IMR-90 (cell line): ENCODE data around the gene TRIO. TPM values are rescaled to one million over a fixed set of nuclear protein-coding genes. Genes with fewer than 3 reads are reported as not detected.
A peak's percentile ranks its signal among the peaks of the same experiment; 100 is the strongest.

Source experiments
- ATAC-seq: fragments of 200-7000 bp; cut with Tn5 transposase; 2 replicates; pipeline ENCODE4 v1.9.1; 2020; ENCODE audit warnings: low read depth, mild to moderate bottlenecking, moderate library complexity
- BruUV-seq: library from RNA; stranded (reverse); fragments of 400-500 nt; replicated peaks from 2 replicates; lab custom pipeline; 2021; lab: Mats Ljungman, UMichigan
- CTCF ChIA-PET: fragments of 300-600 bp; formaldehyde crosslinking; extraction: SDS; loops from one replicate; lab custom pipeline; 2021; ENCODE audit warnings: antibody characterized with exemption; lab: Yijun Ruan, JAX
- POLR2A ChIA-PET: fragments of 300-600 bp; sonication (Branson Sonifier 250); formaldehyde crosslinking; loops from one replicate; lab custom pipeline; 2022; ENCODE audit warnings: antibody characterized with exemption; ENCODE audit not compliant: unreplicated experiment; lab: Charles Lee
- DNase-seq: peaks from one replicate; pipeline ENCODE4 v3.0.0; 2013
- H2AFZ ChIP-seq: replicated peaks from 2 replicates; pipeline ENCODE3; 2013; ENCODE audit warnings: low read length, mild to moderate bottlenecking; ENCODE audit not compliant: poor library complexity
- H2AK5ac ChIP-seq: 2 replicates; pipeline ENCODE4 v1.6.1; 2013; ENCODE audit warnings: low read depth, low read length, inconsistent platforms
- H2AK9ac ChIP-seq: replicated peaks from 2 replicates; pipeline ENCODE3; 2013; ENCODE audit warnings: mild to moderate bottlenecking, low read depth, low read length, moderate library complexity; ENCODE audit not compliant: poor library complexity
- H2BK120ac ChIP-seq: 2 replicates; pipeline ENCODE4 v1.6.1; 2013; ENCODE audit warnings: low read depth, low read length, inconsistent platforms
- H2BK15ac ChIP-seq: 3 replicates; pipeline ENCODE4 v1.6.1; 2013; ENCODE audit warnings: low read depth, low read length, inconsistent platforms
- H2BK20ac ChIP-seq: 2 replicates; pipeline ENCODE4 v1.6.1; 2013; ENCODE audit warnings: low read depth, mild to moderate bottlenecking, inconsistent platforms, low read length, moderate library complexity
- H2BK5ac ChIP-seq: 2 replicates; pipeline ENCODE4 v1.6.1; 2013; ENCODE audit warnings: mild to moderate bottlenecking, low read depth, low read length, inconsistent platforms; ENCODE audit not compliant: poor library complexity, severe bottlenecking
- H3K14ac ChIP-seq: replicated peaks from 2 replicates; pipeline ENCODE4 v1.6.1; 2013; ENCODE audit warnings: low read depth, low read length, inconsistent platforms
- H3K18ac ChIP-seq: 2 replicates; pipeline ENCODE4 v1.6.1; 2013; ENCODE audit warnings: low read depth, low read length, control low read depth
- H3K23ac ChIP-seq: 2 replicates; pipeline ENCODE4 v1.6.1; 2013; ENCODE audit warnings: low read depth, low read length, inconsistent platforms
- H3K27ac ChIP-seq: 2 replicates; pipeline ENCODE4 v1.5.1; 2013; ENCODE audit warnings: mild to moderate bottlenecking, control low read depth, low read length; ENCODE audit not compliant: insufficient read depth
- H3K27me3 ChIP-seq: 2 replicates; pipeline ENCODE4 v1.6.1; 2013; ENCODE audit warnings: low read length; ENCODE audit not compliant: control insufficient read depth, insufficient read depth
- H3K36me3 ChIP-seq: 2 replicates; pipeline ENCODE4 v1.6.1; 2013; ENCODE audit warnings: low read length, mixed read lengths; ENCODE audit not compliant: control insufficient read depth, insufficient read depth
- H3K4ac ChIP-seq: 2 replicates; pipeline ENCODE4 v1.6.1; 2013; ENCODE audit warnings: low read depth, low read length, inconsistent platforms
- H3K4me1 ChIP-seq: 2 replicates; pipeline ENCODE4 v1.6.1; 2013; ENCODE audit warnings: low read length, mixed read lengths; ENCODE audit not compliant: control insufficient read depth, insufficient read depth
- H3K4me2 ChIP-seq: 2 replicates; pipeline ENCODE4 v1.6.1; 2013; ENCODE audit warnings: low read depth, mild to moderate bottlenecking, control low read depth, low read length, moderate library complexity
- H3K4me3 ChIP-seq: 2 replicates; pipeline ENCODE4 v1.5.1; 2013; ENCODE audit warnings: low read depth, mild to moderate bottlenecking, control low read depth, low read length, moderate library complexity; ENCODE audit not compliant: insufficient read depth
- H3K56ac ChIP-seq: 2 replicates; pipeline ENCODE4 v1.6.1; 2013; ENCODE audit warnings: low read length, inconsistent platforms; ENCODE audit not compliant: insufficient read depth; ENCODE audit errors: extremely low read depth
- H3K79me1 ChIP-seq, 2 experiments: 2 replicates each; pipeline ENCODE4 v1.6.1; 2013; ENCODE audit warnings: low read length in 2 of 2, inconsistent platforms in 1 of 2, low read depth in 1 of 2
- H3K9ac ChIP-seq: 2 replicates; pipeline ENCODE4 v1.6.1; 2013; ENCODE audit warnings: low read depth, low read length, control low read depth
- H3K9me1 ChIP-seq: 2 replicates; pipeline ENCODE4 v1.6.1; 2013; ENCODE audit warnings: low read length, inconsistent platforms; ENCODE audit not compliant: insufficient read depth
- H3K9me3 ChIP-seq: 2 replicates; pipeline ENCODE4 v1.6.1; 2013; ENCODE audit warnings: low read length; ENCODE audit not compliant: control insufficient read depth, insufficient read depth
- H4K20me1 ChIP-seq: 2 replicates; pipeline ENCODE4 v1.6.1; 2013; ENCODE audit warnings: low read length, inconsistent platforms; ENCODE audit not compliant: insufficient read depth
- H4K5ac ChIP-seq: 2 replicates; pipeline ENCODE4 v1.6.1; 2013; ENCODE audit warnings: mild to moderate bottlenecking, low read depth, low read length, control low read depth
- H4K8ac ChIP-seq, 2 experiments: 2 replicates each; pipeline ENCODE4 v1.6.1; 2013; ENCODE audit warnings: low read depth in 2 of 2, low read length in 2 of 2, control low read depth in 1 of 2, inconsistent platforms in 1 of 2
- H4K91ac ChIP-seq: 2 replicates; pipeline ENCODE4 v1.6.1; 2013; ENCODE audit warnings: low read depth, low read length, inconsistent platforms; ENCODE audit not compliant: insufficient read depth
- RAD21 ChIP-seq: IDR thresholded peaks from 2 replicates; pipeline ENCODE4 v1.6.1; 2012; ENCODE audit warnings: low read length, improper control_type of control experiment
- WGBS, 2 experiments: methylation state at CpG; one replicate each; pipeline versions ENCODE4 v1.1.5 to v1.1.7; 2013; ENCODE audit warnings: missing lambda C conversion rate in 2 of 2; ENCODE audit not compliant: insufficient read length in 1 of 2; ENCODE audit errors: extremely low coverage in 2 of 2; 5-methylcytosine and 5-hydroxymethylcytosine counted together
- dilution Hi-C: fragments of 300-500 bp; cut with HindIII; formaldehyde crosslinking; loops from one replicate; pipeline ENCODE4 v1.14.3; 2018; ENCODE audit warnings: low sequenced_read_pairs; ENCODE audit not compliant: unreplicated experiment
- in situ Hi-C: fragments of 300-500 bp; cut with MboI; formaldehyde crosslinking; loops from 3 replicates; pipeline ENCODE4 v1.14.3; 2019; ENCODE audit warnings: low sequenced_read_pairs, inconsistent platforms, mixed read lengths
- intact Hi-C: fragments of 100-400 bp; cut with micrococcal nuclease; formaldehyde crosslinking; loops from 2 replicates; pipeline ENCODE4 v1.10.0; 2022
- polyA plus RNA-seq, 3 experiments: library from polyadenylated mRNA; depleted of rRNA; stranded (reverse); fragments of >200 nt; gene quantifications; 2 replicates each; pipeline ENCODE4 v1.2.3, GENCODE V29; 2012; ENCODE audit warnings: low replicate concordance in 1 of 3
- total RNA-seq: library from RNA; depleted of rRNA; stranded (reverse); fragments of >200 nt; gene quantifications from 2 replicates; pipeline ENCODE4 v1.2.3, GENCODE V29; 2012
- TF ChIP-seq, protein P1 (sequence below): fragments of 150-350 bp; IDR thresholded peaks from 2 replicates; pipeline ENCODE4 v1.6.1; 2017; ENCODE audit warnings: mild to moderate bottlenecking, antibody characterized with exemption, low read length, low read depth

Gene TRIO
- total and polyA plus RNA-seq, 2 of the 4 experiments (the other 2 are of a cell fraction): 206 to 522 TPM

DNA sequence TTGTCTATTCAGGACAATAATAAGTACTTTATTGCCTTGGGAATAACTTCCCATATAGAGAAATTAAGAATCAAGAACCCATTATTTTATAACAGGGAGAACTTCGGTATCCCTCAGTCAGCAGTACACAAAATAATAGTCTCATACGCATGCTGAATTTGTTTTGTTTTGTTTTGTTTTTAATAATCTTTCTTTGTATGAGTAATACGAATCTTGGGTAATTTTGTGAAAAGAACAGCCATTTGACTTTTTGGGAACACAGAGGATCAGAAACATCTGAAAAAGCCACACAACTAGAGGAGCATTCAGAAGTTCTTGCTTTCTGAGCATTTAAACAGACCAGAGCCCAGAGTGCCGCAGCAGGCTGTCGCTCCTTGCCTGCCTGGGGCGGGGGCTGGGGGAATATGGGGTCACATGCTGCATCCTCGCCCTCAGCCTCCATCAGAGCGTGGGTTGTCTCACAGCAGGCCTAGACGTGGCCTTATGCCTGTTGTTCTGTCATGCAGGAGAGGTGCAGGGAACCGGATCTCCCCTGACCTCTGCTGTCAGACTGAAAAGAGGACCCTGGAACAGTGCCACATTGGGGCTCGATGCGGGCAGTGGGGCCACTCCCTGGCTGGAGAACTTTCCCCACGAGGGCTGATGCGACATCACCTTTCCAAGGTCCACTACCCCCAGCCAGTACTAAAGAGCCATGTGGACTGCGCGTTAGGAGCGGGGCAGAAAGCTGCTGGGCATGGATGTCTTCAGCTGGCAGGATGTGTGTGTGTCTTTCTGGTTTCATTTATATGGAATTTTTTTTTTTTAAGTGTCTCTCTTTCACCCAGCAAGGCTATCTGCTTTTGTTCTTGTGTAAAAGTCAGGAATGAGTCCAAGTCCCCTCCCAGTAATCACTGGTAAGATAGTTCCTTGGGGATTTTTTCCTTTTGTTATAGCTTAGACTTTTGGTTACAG lies 305.1 kb downstream of the TRIO start:
- in situ Hi-C loops: no loop called here
- peaks cover 22% of the 10 kb centered on the region for H3K36me3 ChIP-seq
- POLR2A ChIA-PET: no interaction called here

More for the DNA sequence above, 305.1 kb downstream of the TRIO start:
- no peak overlapping the region for H2BK120ac ChIP-seq
- TF ChIP-seq, protein P1, sequence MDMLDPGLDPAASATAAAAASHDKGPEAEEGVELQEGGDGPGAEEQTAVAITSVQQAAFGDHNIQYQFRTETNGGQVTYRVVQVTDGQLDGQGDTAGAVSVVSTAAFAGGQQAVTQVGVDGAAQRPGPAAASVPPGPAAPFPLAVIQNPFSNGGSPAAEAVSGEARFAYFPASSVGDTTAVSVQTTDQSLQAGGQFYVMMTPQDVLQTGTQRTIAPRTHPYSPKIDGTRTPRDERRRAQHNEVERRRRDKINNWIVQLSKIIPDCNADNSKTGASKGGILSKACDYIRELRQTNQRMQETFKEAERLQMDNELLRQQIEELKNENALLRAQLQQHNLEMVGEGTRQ: peak; percentile 31; the same call in 1 of the 2 replicates
- no peak for TF ChIP-seq RAD21
- H3K4me2 ChIP-seq: no peak overlapping the region
- 80% methylated on average over 1 of the region's 17 CpGs; no CpG with 5 or more reads in 1 of the 2 experiments for WGBS, 2 experiments
- peaks cover 35% of the 10 kb centered on the region for H3K9me1 ChIP-seq
- H3K23ac ChIP-seq: peak overlapping the region; percentile 43; the same call in 1 of the 2 replicates
- dilution Hi-C loops (no loop called here), intact Hi-C loops (no loop called here)
- no peaks in the 10 kb centered on the region for H3K27me3 ChIP-seq
- H3K14ac ChIP-seq: peak overlapping the region; percentile 65
- H2AK9ac ChIP-seq: peak overlapping the region; percentile 38
- H3K27ac ChIP-seq: peak overlapping the region; percentile 3; the same call in 1 of the 2 replicates
- no TSS peak for BruUV-seq
- H3K4me3 ChIP-seq: no peak overlapping the region
- H4K8ac ChIP-seq: peak overlapping the region in 1 of 2 experiments; percentile 45; a peak in 2 of 4 replicates
- CTCF ChIA-PET: no interaction called here
- no peak overlapping the region for H2AFZ ChIP-seq
- DNase-seq (no peak), ATAC-seq (no peak)
- no peak overlapping the region for H2AK5ac ChIP-seq
- H3K9ac ChIP-seq: no peak overlapping the region
- no peak overlapping the region for H3K18ac ChIP-seq
- H2BK15ac ChIP-seq: no peak overlapping the region
- H3K9me3 ChIP-seq: no peaks in the 10 kb centered on the region
- peaks cover 19 to 86% of the 10 kb centered on the region in 2 experiments for H3K79me1 ChIP-seq
- peaks cover 42% of the 10 kb centered on the region for H3K4me1 ChIP-seq
- peaks cover 90% of the 10 kb centered on the region for H4K20me1 ChIP-seq
- H3K56ac ChIP-seq: no peak overlapping the region
- no peak overlapping the region for H4K91ac ChIP-seq
- no peak overlapping the region for H4K5ac ChIP-seq
- no peak overlapping the region for H2BK20ac ChIP-seq
- H3K4ac ChIP-seq: peak overlapping the region; percentile 39; the same call in 1 of the 2 replicates
- peak overlapping the region; percentile 16 for H2BK5ac ChIP-seq
